GM19468 (cell line): ENCODE data around the gene RNF13.

ENCODE experiments used
- ATAC-seq: cut with Tn5 transposase; IDR thresholded peaks from one replicate; pipeline ENCODE4 v1.9.1; 2021; ENCODE audit warnings: mild to moderate bottlenecking, moderate library complexity, moderate number of reproducible peaks; ENCODE audit not compliant: unreplicated experiment; ENCODE audit errors: extremely low read depth

The RNF13 gene, protein sequence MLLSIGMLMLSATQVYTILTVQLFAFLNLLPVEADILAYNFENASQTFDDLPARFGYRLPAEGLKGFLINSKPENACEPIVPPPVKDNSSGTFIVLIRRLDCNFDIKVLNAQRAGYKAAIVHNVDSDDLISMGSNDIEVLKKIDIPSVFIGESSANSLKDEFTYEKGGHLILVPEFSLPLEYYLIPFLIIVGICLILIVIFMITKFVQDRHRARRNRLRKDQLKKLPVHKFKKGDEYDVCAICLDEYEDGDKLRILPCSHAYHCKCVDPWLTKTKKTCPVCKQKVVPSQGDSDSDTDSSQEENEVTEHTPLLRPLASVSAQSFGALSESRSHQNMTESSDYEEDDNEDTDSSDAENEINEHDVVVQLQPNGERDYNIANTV

DNA sequence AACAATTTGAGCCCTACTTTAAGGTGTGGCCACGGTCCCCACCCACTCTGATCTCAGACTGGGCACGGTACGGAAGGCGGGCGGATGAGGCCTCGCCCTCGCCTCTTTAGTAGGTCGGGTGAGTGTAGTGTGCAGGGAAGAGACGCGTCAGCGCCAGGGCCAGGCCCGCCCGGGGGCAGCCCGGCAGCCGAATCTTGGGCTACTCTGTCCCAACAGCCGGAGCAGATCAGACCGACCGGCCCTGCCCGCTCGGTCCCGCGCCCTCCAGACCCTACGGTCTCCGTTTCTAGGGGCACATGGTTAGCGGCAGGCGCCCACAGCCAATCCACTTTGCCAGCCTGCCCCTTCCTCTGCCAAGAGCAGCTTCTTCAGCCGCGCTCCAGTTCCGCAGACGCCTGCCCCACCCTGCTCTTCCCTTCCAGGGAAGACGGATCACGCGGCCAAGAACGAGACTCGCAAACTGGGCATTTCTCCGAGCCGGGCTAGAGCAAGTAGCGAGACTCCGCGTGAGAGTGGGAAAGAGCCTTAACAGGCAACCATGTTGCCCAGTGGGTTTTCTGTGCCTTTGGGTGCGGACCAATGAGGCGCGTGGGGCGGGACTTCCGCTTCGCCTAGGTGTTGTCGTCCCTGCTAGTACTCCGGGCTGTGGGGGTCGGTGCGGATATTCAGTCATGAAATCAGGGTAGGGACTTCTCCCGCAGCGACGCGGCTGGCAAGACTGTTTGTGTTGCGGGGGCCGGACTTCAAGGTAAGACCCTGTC is at the start of gene RNF13:
TSS of gene RNF13 (plus strand) at position 610 of the 761 bp plus-strand sequence. CDS start 32,812 bp downstream, outside the sequence.
- ATAC-seq = peak; percentile 96

DNA sequence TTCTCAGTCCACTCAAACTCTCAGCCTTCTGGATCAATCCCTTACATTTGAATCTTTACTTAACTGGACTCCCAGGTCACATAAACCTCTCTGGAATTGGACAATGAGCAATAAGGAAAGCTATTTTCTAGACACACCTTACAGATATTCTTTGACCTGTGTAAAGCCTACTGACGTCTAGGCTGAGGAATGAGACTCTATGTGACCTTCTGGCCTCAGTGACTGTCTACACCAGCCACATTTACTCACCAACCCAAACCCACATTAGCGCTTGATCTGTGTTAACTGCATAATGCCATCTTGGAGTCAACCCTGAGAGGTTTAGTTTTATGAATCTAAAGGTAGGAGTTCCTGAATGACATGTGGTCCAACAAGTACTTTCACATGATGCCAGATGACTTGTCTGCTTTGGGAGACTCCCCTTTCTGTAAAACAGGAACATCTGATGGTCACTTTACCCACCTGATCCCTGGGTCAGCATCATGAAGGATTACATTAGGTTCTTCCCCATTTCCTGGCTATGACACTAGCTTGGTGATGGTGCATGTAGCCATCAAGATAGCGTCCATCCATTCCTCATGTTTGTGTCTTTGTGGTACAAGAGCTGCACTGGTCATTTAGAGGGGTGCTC is 49.3 kb upstream of the RNF13 start:
- no peak for ATAC-seq

DNA sequence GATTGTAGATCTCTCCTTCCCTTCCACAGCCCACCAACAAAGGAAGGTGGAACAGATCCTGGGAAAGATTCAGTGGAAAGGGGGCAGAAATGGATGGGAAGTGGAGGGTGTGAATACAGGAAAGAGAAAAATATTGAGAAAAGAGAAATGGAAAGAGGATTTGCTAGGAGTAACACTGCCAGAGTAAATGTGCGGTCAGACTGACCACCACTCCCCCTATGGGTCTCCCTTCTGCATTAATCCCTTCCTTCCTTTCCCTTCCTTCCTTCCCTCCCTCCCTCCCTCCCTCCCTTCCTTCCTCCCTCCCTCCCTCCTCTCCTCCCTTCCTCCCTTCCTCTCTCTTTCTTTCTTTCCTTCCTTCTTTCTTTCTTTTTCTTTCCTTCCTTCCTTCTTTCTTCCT is 48.7 kb upstream of the RNF13 start:
- no peak for ATAC-seq

DNA sequence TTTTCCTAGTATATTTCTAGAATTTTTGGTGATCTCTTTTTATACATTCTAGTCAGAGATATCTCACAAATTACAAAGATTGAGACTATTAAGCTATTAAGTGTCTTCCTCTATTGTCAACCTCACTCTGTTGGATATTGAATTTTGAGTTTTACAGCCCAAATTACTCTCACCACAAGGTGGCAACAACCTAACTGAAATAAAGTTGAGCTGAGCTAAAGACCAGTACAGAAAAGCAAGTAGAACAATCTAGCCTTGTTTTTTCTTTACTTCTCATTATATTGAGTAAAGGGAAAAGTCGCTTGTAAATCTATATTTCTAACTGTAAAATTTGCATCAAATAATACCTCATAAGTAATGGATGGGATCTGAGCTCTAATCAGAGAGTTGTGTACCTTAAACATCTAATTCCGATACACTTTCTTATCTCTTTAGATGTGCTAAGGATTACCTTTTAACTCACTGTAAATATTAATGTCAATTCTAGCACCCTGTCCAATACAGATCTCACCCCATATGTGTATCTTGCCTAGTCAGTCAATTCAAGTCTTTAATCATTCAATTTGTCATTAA is 47.2 kb upstream of the RNF13 start:
- no peak for ATAC-seq

DNA sequence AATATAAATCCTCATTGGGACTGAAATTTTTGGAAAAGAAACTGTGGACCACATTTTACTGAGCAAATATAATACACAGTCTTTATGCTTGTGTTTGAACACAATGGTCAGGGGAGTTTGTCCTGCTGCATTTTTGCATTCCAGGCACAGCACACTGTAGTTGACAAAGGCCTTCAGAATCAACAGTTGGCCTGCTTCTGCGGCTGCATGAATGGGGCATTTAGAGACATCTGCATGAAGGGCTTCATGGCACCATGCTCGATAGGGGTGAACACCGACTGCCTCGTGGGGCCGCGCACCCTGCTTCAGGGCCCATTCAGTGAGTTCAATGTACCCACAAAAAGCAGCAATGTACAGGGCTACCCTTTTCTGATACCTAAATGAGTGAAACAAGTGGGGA is 45.3 kb upstream of the RNF13 start:
- no peak for ATAC-seq

DNA sequence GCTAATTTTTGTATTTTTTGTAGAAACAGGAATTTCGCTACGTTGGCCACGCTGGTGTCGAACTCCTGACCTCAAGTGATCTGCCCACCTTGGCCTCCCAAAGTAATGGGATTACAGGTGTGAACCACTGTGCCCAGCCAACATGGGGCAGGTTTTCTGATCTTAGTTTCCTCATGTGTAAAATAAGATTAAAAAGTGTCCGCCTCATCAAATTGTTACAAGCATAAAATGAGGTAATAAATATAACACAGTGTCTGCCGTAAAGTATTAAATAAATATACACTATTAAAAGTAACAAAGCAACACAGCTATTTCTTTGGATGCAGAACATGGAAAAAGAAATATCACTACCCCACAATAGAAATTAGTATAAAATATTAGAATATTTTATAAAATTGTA is 44.3 kb upstream of the RNF13 start:
- no peak for ATAC-seq

DNA sequence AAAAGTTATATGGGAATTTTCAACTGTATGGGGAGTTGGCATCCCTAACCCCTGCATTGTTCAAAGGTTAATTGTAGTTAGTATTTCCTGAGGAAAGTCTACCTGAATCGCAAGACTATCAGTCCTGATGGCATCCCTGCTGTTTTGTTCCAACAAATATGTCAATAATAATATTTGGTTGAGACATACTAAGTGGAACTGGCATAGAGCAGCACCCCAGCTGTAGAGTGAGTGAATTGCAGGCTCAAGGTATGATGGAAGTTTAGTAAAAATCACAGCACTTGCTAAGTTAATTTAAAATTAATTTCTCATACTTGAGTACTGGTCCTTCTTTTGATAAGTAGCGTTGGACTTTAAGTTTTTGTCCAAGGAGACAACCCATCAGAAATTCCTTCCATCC is 42.8 kb upstream of the RNF13 start:
- ATAC-seq = no peak

DNA sequence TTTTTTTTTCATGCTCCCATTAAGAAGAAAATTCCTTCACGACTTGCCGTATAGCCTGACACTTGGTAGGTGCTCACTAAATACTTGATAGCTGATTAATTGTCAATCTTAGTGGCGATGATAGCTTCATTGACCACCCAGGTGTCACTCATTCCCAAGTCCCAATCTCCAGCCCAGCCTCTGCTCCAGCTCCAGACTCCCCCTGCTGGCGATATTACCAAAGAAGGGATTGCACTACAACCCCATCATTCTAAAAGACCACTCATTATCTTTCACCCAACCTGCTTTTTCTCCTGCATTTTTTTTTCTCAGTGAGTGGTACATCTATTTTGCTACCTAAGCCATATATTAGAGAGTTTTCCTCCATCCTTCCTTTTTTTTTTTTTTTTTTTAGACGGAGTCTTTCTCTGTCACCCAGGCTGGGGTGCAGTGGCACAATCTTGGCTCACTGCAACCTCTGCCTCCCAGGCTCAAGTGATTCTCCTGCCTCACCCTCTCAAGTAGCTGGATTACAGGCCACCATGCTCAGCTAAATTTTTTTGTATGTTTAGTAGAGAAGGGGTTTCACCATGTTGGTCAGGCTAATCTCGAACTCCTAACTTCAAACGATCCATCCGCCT is 41.3 kb upstream of the RNF13 start:
- peak; percentile 58 for ATAC-seq

DNA sequence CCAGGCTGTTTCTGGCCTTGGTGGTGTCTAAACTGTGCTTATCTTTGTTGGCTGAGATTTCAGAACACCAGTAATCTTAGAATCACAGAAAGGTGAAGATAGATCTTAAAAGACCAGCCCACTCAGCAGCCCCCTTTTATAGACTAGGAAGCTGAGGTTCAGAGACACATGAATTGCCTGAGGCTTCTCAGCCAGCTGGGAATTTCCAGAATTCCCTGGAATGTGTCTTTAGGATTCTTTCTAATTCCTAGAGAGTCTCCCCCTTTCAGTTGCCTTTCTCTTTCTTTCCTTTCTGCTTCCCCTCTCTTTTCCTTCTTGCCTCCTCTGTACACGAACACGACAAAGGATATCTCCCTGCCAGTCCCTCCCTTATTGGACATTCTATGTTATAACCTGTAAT is 40.2 kb upstream of the RNF13 start:
- no peak for ATAC-seq

DNA sequence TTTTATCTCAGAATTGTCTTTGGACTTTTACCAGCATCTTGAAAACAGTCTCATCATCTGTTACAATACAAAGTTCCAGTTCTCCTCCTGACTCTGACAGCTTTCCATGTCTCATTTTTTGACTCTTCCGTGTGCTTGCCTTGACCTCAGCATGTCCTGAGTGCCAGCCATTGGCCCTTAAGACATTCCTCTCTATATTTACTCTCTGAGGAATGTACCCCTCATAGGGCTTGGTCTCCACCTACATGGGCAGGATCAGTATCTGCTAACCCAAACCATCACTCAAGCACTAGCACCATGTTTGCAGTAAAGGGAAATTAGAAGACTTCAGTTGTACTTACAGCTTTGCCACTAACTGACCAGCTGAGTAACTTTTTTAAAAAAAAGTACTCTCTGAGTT is 36.8 kb upstream of the RNF13 start:
- ATAC-seq = no peak

DNA sequence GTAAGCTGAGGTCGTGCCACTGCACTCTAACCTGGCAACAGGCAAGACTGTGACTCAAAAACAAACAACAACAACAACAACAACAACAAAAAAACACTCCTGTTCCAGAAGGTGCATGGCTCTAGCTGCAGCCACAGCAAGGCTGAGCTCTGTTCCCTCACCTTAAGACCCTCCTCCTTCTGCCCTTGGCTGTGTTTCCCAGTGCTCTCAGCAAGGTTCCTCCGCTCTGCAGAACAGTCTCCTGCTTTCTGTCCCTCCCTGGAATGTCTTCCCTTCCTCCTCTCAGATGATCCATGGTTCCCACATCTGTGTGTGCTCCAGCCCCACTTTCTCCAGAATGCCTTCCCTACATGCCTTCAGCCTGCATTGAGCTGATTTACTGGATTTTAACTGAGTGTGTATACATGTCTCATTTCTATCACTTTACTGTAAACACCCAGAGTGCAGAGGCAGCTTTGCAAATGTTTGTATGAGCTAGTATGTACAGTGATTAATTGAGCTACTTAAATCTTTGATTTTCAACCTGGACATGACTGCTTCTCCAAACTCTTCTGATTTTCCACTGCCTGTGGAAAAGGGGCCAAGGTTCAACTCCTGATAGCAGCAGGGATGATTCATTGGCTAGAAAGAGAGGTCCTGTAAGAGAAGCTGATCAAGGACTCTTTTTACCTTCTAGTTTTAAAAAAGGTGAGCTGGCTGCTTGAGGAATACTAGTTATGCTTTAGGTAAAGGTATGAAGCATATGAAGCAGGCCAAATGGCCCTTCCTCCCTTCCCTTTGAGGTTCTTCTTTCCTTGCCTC is 35.4 kb upstream of the RNF13 start:
- no peak for ATAC-seq

DNA sequence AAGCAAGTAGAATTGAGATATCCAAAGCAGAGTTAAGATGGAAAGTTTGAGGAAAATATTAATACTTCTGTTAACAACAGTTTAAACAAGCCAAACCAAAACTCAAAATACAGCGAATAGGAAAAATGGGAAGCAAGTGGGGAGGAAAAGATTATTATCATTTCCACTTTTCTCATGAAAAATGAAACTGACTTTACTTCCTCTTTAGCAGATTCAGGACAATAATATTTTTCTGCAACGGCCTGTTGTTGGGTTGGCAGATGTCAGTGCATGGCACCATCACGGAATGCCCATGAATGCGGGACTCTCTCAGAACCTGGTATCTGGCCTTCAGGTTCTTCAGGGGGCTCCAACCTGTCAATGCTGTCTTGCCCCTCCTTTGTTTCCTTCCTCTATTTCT is 31.8 kb upstream of the RNF13 start:
- no peak for ATAC-seq

DNA sequence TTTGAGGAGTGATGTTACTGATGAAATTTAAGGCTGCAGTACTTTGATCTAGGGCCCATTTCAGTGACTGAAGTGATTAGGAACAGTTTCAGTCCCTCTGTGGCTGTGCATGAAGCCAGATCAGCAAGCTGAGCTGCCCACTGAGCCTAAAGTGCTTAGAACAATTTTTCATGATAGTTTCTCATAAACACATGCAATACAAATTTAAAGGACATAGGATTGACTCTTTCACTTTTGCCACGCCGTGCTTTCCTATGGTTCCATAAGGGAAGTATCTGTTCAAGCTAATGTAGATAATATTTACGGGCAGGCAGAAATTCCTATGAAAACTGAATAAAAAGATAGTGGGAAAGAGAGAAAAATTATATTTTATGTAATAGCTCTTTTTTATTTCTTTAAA is 31.3 kb upstream of the RNF13 start:
- no peak for ATAC-seq

DNA sequence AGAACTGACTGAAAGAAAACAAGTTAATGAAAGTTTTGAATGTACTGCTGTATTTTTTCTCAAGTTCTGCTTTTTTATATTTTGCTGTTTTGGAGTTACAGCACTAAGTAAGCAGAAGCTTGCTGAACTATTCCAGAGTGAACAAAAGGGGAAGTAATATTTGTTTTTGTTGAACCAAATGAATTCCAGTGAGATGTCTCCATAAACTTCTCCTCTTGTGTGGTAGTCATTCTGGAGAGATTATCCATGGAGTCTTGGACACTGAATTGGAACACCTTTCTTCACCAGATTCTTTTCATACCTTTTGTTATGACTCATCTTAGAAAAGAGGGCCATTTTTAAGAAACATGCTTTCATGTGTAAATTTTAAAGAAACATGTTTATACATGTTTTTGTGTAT is 29.4 kb upstream of the RNF13 start:
- ATAC-seq = no peak

DNA sequence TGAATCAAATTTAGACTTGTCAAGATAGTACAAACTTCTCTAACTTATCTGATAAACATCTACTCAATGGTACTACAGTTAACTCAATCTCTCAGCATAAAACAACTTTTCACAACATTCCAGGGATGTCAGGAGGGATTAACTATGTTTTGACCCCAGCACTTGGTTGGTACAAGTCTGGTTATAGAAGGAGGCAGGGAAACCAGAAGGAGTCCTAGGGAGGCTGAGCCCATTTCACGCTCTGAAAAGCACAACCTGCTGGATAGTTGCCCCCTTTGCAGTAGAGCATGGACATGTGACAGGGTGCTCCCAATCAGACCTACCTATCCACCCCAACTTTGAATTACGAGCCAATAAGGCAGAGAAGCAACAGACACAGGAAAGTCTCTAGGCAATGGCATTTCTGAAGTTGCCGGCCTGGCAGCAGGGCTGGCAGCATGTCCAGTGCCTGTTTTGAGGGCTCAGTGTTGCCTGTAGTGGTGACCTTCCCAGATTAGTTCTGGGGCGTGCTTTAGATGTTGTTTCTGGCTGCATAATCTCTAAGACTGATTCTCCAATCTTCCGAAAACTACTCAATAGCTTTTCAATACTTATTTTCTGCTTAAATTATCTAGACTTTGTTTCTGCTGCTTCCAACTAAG is 28.8 kb upstream of the RNF13 start:
- no peak for ATAC-seq

DNA sequence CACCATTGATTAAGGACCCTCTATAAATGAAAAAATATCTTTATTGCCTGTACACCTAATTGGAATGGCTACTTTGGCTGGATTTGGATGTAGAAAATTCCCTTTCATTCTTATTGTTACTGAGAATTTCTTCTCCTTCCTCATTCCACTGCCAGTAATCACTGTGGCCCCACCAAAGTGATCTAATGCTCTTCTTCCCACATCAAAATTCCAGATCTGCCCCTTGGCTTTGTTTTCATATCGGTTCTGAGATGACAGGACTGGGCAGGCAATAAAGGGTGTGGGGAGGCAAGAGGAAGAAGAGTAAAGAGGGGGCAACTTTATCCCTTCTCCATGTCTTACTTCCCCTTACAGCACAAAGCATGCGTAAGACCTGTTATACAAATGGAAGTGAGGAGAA is 22.7 kb upstream of the RNF13 start:
- ATAC-seq = no peak

DNA sequence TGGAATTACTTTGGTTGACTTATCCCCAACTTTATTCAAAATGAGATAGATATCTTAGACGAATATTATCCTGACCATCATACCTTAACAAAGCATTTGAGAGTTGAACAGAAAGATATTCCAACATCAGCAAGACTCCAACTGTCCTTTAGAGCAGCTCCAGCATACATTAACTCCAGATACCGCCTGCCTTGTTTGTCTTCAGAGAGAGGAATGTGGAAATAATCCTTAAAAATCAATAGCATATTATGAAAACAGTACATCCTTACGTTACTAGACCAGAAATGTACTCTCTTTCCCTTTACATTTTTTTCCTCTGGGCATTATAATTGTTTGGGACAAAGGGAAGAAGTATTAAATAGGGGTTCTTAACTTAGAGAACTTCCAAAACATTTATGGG is 22.3 kb upstream of the RNF13 start:
- no peak for ATAC-seq

DNA sequence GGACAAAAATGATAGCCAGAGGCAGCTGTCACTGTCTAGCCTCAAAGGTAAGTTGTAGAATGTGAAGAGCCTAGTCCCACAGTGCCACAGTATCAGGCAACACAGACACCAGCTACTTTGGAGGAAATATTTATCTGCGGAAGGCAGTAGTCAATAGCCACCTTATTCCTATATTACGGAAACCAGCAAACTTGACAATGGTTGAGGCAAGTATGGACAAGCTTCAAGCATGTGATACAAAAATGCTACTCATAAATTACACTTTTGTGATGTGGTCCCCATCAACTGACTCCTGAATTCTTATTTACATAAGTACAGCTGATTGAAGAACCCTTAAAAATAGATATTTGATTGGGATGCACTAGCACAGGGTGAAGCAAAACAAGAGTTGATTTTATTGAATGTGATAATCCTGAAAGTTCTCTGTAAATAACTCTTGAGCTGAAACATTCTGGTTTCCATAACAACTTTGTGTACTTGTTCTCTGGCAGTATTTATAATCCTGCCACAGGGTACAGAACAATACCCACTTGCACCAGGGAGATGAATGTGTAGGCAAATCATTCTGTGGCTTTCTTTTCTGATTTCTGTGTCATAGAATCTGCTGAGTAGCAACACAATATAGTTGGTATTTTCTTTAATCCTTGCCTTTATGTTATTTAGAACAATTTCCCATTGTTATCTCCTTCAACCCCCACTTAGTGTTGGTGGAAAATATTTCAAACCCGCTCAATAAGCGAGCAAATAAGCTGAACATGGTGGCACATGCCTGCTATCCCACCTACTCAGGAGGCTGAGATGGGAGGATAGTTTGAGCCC is 20.4 kb upstream of the RNF13 start, which contains the start of gene ANKUB1:
TSS of gene ANKUB1 (minus strand) at position 103 of the 819 bp plus-strand sequence. CDS start 188 bp downstream, outside the sequence.
- ATAC-seq = no peak
